Measurements from ENCODE around the gene ABLIM2. TPM values are rescaled to one million over a fixed set of nuclear protein-coding genes. Genes with fewer than 3 reads are reported as not detected.

The ABLIM2 gene
- total RNA-seq, 1 experiment from 2014 or later: 1.0 TPM

- Histone ChIP-seq H3T11ph (ENCODE audit: low read length) (no peak overlapping the region), H3K9ac (ENCODE audit: extremely low read depth, insufficient read length, low read length) (no peak overlapping the region), H2BK20ac (ENCODE audit: low read depth, low read length, poor library complexity, severe bottlenecking) (no peak overlapping the region), H3K23me2 (ENCODE audit: insufficient read length, low read depth, low read length, poor library complexity, severe bottlenecking) (peaks cover 9% of the 10 kb centered on the region), H4K20me1 (ENCODE audit: control insufficient read depth, insufficient read depth, insufficient read length) (no peaks in the 10 kb centered on the region), H3K14ac (ENCODE audit: insufficient read depth, low read length) (no peak overlapping the region), H3K9me3 (ENCODE audit: control insufficient read depth, low read depth, low read length) (no peaks in the 10 kb centered on the region), H3K18ac (ENCODE audit: insufficient read length, low read depth, low read length) (no peak overlapping the region), H3K27ac (ENCODE audit: insufficient read length, low read depth, low read length) (no peak overlapping the region), H3K4me2 (ENCODE audit: insufficient read depth, insufficient read length, low read length) (peak overlapping the region; percentile 90), H3K4me1 (ENCODE audit: insufficient read depth, low read length) (no peaks in the 10 kb centered on the region), H3K79me1 (ENCODE audit: insufficient read depth, low read depth, low read length, poor library complexity, severe bottlenecking) (no peaks in the 10 kb centered on the region), H2BK12ac (ENCODE audit: insufficient read length, low read depth, low read length) (no peak overlapping the region), H3K23ac (ENCODE audit: insufficient read length, low read depth, low read length) (no peak overlapping the region), H2AFZ (ENCODE audit: low read length) (no peak overlapping the region), H3K4ac (ENCODE audit: low read depth, low read length) (no peak overlapping the region), H2BK120ac (ENCODE audit: low read depth, low read length, poor library complexity, severe bottlenecking) (no peak overlapping the region), H4K5ac (ENCODE audit: insufficient read length, low read depth, low read length) (no peak overlapping the region), H2BK5ac (ENCODE audit: insufficient read length, low read length) (no peak overlapping the region), H4K8ac (replicated peaks; ENCODE audit: insufficient read length, low read depth, low read length) (no peak overlapping the region), H2AK5ac (ENCODE audit: insufficient read length, low read length) (no peak overlapping the region), H3K56ac (ENCODE audit: insufficient read length, low read depth, low read length) (no peak overlapping the region), H4K91ac (ENCODE audit: insufficient read length, low read depth, low read length) (no peak overlapping the region), H2BK15ac (ENCODE audit: low read depth, low read length) (no peak overlapping the region), H3K79me2 (ENCODE audit: insufficient read depth, low read length) (no peaks in the 10 kb centered on the region), H3K27me3 (ENCODE audit: insufficient read depth, low read length) (peaks cover 8% of the 10 kb centered on the region; the same call in 1 of the 2 replicates)
- Mint-ChIP-seq H3K36me3 (ENCODE audit: insufficient read depth in 1 of 3, low read depth in 3 of 3) (no peaks in the 10 kb centered on the region), H3K27ac (no peak overlapping the region), H3K4me1 (peaks cover 12% of the 10 kb centered on the region in 2 experiments), H3K4me3 (peak overlapping the region; percentile 78 to 93), H3K9me3 (no peaks in the 10 kb centered on the region), H3K27me3 (ENCODE audit: low read depth) (peaks cover 56% of the 10 kb centered on the region)
- TF ChIP-seq CTCF (conservative IDR thresholded peaks at IDR 0.05): no peak
- no peak for DNase-seq
- WGBS (ENCODE audit: extremely low coverage, insufficient read length, low lambda C conversion rate): no CpG with 5 or more reads among the region's 13 CpGs
Observed at GRCh38 chr4:8159537-8160232, 1.1 kb upstream of the ABLIM2 start.
